ENCODE data around the gene ISY1.
"Not testable (repeated sequence)": the region's sequence is repeated elsewhere in the genome, so short reads cannot be mapped to it uniquely, and the experiment has no call there.

ISY1 gene

GRCh38 chr3:129160891-129161859, at the start of gene ISY1:
ISY1 (minus strand) TSS chr3:129161063; CDS start chr3:129160975, 88 bp downstream.
- DNase-seq (ENCODE audit: low read depth, low spot score), result peak; percentile 87

DNA sequence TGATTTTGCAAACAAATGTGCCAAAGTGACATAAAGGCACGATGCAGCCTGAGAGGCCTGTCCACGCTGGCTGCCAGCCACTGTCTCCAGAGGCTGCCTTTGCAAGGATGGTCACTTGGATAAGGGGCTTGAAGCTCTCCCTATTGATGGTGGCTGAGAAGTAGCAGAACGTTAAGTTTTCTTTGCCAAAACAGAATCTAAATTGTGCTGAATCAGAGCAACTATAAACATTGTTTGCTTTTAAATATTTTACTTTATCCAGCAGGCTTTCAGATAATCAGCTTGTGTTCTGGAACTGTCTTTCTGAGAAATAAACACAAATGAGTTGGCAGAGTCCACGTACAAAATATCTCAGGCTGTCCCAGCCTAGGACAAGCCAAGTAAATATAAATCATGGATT, 46.6 kb upstream of the ISY1 start:
- DNase-seq (ENCODE audit: low read depth, low spot score), result no peak

- no peak for DNase-seq (ENCODE audit: low read depth, low spot score)
Observed at GRCh38 chr3:129205109-129205832, 44.4 kb upstream of the ISY1 start.

GRCh38 chr3:129204473-129204872, 43.6 kb upstream of the ISY1 start:
- DNase-seq (ENCODE audit: low read depth, low spot score), result no peak

DNA sequence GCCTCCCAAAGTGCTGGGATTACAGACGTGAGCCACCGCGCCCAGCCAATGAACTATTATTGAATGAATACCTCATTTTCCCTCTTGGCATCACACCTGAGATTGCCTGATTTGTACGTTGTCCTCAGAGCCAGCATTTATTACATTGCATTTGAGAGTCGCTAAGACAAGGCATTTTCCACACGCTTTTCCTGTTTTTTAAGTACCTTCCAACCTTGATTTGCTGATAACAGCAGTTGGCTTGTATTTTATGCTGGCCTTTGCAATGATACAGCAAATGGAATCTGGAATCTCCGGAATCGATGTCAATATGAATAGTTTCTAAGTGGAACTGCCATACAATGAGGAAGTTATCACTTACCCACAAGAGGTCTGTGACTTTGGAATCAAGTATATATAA, 38.5 kb upstream of the ISY1 start:
- no peak for DNase-seq (ENCODE audit: low read depth, low spot score)

GRCh38 chr3:129197321-129197720, 36.5 kb upstream of the ISY1 start:
- DNase-seq (ENCODE audit: low read depth, low spot score), result no peak

- DNase-seq (ENCODE audit: low read depth, low spot score), result no peak
Observed at GRCh38 chr3:129196601-129197000, 35.7 kb upstream of the ISY1 start.

DNA sequence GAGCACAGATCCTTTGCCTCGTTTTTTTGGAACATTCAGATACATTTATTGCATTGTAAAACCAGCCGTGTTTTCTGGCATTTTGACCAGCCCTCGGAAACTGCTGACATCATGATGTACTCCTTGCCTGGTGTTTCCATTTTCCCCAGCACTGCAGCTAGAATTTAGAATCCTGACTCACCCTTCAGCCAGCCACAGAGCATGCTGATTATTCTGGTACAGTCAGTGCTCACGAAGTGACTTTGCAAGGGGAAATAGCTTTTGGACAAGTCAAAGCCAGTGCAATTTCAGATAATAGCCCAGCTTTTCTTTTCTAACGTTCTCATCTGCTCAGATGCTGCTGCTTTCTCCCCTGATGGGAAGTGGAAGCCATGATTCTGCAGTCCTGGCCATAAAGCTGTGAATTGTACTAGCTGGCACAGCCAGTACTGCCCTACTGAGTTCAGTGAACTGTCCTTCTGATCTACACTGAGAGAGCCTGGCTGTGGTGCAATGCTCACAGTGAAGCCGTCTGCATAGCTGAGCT, 34.9 kb upstream of the ISY1 start:
- no peak for DNase-seq (ENCODE audit: low read depth, low spot score)

DNA sequence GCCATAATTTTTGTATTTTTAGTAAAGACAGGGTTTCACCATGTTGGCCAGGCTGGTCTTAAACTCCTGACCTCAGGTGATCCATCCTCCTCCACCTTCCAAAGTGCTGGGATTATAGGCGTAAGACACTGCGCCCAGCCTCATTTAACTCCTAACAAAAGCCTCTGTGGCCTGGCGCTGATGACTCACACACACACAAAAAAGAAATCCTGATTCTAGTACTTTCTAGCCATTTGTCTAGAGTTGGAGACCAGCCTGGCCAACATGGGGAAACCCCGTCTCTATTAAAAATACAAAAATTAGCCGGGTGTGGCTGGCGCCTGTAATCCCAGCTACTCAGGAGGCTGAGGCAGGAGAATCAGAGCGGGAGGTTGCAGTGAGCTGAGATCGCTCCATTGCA, 28.9 kb upstream of the ISY1 start:
- not testable (repeated sequence) for DNase-seq (ENCODE audit: low read depth, low spot score)

DNA sequence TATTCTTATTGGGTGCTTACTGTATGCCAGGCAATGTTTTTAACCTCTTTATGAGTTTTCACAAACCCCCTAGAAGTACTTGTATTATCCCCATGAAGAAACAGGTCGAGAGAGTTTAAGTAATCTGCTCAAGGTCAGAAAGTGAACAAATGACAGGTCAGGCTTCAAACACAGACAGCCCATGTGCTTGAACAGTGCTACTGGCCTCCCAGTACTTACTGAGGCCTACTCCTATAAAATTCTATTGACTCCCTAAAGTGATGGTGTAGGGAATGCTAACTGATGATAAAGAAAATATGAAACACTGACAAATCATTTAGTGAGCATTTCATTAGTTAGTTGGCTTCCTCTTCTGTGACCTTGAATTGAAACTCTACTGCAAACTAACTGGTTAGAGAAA, 27.0 kb upstream of the ISY1 start:
- DNase-seq (ENCODE audit: low read depth, low spot score), result no peak

- DNase-seq (ENCODE audit: low read depth, low spot score), result no peak
Observed at GRCh38 chr3:129185783-129186182, 24.9 kb upstream of the ISY1 start.

DNA sequence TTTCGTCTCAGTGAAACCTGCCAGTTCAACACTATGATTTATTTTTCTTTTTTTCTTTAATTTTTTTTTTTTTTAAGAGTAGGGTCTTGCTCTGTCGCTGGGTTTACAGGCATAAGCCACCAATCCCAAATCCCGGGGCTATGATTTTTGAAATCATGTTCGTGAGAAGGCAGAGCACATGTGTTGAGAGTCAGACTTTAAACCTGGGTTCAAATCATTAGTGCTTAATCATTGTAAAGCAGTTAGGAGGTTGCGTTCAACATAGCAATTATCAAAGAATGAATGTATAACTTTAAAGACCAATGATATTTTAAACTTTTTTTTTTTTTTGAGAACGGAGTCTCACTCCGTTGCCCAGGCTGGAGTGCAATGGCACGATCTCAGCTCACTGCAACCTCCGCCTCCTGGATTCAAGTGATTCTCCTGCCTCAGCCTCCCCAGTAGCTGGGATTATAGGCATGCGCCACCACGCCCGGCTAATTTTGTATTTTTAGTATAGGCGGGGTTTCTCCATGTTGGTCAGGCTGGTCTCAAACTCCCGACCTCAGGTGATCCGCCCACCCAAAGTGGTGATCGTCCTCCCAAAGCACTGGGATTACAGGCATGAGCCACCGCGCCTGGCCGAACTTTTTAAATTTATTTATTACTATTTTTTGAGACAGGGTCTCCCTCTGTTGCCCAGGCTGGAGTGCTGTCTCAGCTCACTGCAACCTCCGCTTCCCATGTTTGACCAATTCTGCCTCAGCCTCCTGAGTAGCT, 24.1 kb upstream of the ISY1 start:
- DNase-seq (ENCODE audit: low read depth, low spot score), result not testable (repeated sequence)

DNA sequence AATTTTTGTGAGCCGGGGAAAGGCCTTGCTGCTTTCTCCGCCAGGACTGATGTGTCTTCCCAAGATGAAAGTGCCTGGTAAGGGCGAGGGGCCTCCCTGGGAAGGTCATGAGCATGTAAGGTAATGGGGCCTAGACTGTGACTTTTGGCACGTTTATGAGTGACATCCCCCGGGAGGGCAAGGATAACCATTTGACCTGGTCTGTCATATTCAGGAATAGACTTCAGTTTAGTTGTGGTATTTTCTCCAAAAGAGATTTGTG, 23.5 kb upstream of the ISY1 start:
- DNase-seq (ENCODE audit: low read depth, low spot score), result no peak

DNA sequence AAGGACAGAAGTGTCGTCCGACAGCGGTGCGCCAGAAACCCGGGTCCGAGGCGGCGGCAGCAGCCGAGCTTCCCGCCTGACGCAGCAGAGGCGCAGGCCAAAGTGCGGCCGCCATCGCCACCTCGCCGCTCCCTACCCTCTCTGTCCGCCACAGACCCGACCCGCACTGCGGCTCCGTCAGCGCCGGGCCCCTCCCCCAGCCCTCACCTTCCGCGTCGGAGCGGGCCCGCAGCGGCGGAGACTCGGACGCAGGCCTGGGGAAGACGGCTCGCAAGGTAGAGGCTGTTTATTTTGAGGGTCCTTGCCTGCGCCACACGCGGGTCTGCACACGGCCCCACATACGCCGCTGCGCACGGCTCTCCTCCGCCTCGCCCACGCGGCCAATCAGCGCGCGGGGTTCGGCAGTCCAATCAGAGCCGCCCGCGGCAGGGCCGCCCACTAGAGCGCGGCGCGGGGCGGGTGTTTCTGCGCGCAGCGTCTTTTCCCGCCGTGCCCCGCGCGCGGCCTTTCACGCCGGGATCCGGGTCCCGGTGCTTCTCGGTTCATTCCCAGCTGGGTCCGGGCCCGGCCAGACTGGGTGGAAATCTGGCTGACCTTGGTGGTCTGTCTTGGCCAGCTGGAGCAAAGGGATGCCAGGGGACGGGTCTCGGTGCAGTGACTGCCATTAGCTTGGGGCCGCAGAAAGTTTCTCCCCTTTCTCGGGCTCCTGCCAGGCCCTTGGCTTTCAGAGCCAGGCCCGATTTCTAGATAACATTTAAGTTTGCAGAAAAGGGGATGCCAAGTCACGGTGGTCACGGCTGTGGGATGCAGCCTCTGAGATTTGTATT, 22.9 kb upstream of the ISY1 start, which contains the start of gene CNBP:
Gene CNBP (minus strand): TSS at position 328 of the 827 bp plus-strand sequence. CDS start 12,139 bp downstream, outside the sequence.
- DNase-seq (ENCODE audit: low read depth, low spot score), result peak; percentile 84

- DNase-seq (ENCODE audit: low read depth, low spot score), result no peak
Observed at GRCh38 chr3:129182390-129183185, 21.7 kb upstream of the ISY1 start.

- no peak for DNase-seq (ENCODE audit: low read depth, low spot score)
Observed at GRCh38 chr3:129181819-129182218, 21.0 kb upstream of the ISY1 start.

DNA sequence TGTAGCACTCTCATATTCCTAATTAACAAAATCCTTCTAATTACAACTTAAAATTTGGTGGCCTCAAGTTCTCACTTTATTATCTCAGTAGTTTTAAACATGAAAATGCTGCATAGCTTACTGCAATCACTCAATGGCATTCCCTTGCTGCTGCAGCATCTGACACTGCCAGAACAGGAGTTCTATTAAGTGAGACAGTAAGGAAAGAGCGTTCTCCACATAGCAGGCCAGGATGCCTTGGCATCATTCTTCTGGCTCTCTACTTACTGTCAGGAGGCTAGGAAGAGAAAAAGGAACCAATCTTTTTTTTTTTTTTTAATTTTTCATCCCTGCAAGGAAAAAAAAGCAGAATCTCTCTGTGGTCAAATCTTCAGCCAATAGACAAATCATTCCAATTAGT, 19.6 kb upstream of the ISY1 start:
- DNase-seq (ENCODE audit: low read depth, low spot score), result no peak

- DNase-seq (ENCODE audit: low read depth, low spot score), result no peak
Observed at GRCh38 chr3:129176051-129176450, 15.2 kb upstream of the ISY1 start.

- no peak for DNase-seq (ENCODE audit: low read depth, low spot score)
Observed at GRCh38 chr3:129173725-129174124, 12.9 kb upstream of the ISY1 start.

DNA sequence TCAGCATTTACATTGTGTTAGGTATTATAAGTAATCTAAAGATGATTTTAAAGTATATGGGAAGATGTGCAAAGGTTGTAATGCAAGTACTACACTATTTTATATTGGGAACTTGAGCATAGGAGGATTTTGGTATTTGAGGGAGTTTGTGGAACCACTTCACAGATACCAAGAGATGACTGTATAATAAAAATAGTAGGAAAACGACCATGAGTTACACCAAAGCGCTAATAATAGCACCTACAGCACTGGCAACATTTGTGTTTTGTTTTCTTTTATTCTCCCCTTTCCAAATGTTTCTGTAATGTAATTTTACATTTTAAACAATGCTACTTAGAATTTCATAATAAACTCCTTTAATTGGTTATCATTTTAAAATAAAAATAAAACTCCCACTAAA, 12.3 kb upstream of the ISY1 start:
- no peak for DNase-seq (ENCODE audit: low read depth, low spot score)
